Stimulated activated naive CD4-positive, alpha-beta T cell (primary cell): ENCODE measurements around the gene HDAC11.

Source experiments
- DNase-seq, 6 experiments: peaks; one replicate each; lab custom pipeline; 2025; lab: John Stamatoyannopoulos, UW

The HDAC11 gene

DNA sequence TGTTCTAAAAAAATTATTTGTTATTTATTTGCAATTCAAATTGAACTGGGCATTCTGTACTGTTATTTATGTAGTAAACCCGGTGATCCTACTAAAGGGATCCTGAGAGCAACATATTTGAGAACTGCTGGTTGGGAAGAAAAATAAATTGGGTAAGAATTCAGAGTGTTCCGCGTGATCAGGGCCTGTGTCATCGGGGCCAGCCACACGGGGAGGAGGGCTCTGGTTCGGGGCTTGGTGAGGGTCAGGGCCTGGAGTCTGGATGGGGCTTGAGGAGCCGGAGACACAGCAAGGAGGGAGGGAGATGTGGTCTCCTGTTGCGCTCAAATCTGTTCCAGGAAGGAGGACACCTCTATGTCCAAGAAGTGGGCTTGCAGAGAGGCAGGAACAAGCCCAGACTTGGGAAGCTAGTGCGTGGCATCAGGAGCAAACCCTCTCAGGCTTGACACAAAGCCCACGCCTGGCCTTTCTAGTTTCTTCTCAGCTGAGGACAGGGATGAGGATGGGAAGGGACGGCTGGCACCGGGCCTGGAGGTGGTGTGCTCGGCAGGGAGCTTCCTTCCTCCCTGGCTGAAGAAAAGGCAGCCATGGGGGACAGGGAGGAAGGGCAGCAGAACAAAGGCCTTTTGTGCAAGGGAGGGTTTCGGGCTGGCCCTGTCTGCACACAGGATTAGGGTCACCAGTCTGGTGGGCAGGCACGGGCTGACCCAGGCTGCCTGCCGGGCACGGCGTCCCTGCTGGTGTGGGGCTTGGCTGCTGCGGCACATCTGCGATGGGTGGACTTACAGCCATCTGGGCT lies 45.9 kb downstream of the HDAC11 start:
- DNase-seq: no peak

DNA sequence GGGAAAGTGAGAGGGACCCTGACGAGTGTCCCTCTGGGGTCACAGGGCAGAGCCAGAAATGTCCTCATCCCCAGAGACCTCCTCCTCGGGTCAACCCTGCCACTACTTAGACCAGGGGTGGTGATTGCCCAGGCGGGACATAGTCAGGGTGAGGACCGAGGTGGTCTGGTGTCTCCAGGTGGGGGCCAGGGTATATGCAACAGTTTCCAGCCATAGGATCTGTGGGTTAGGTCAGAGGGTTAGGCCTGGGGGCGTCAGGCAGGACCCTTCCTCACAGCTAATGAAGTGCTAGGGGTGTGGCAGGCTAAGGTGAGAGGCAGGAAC lies 46.5 kb downstream of the HDAC11 start:
- no peak for DNase-seq

DNA sequence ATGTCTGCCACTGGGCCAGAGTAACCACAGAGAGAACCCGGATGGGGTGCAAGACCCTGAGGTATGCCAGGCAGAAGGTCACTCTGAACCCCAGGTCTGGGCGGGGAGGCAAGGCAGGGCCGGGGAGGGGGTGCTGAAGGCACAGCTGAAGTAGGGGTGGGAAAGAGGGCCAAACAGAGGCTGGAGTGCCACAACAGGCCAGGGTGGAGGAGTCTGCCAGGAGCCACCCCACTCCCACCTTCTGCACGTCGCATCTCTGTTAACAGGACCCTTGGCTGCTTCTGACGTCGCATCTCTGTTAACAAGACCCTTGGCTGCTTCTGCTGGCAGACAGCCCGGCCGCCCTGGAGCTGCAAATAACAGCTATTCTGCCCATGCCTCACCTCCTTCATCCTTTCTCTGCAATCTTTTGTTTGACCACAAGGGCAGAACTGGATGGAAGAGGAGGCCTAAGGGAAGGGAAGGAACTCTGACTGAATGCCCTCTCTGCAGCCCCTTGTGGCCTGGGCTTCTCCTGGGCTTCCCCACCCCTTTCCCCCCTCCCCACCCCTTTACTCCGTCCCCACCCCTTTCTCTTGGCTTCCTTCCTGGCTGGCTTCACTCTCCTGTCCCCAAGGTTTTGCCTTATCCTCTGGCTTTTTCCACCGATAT lies 48.2 kb downstream of the HDAC11 start:
- no peak for DNase-seq

DNA sequence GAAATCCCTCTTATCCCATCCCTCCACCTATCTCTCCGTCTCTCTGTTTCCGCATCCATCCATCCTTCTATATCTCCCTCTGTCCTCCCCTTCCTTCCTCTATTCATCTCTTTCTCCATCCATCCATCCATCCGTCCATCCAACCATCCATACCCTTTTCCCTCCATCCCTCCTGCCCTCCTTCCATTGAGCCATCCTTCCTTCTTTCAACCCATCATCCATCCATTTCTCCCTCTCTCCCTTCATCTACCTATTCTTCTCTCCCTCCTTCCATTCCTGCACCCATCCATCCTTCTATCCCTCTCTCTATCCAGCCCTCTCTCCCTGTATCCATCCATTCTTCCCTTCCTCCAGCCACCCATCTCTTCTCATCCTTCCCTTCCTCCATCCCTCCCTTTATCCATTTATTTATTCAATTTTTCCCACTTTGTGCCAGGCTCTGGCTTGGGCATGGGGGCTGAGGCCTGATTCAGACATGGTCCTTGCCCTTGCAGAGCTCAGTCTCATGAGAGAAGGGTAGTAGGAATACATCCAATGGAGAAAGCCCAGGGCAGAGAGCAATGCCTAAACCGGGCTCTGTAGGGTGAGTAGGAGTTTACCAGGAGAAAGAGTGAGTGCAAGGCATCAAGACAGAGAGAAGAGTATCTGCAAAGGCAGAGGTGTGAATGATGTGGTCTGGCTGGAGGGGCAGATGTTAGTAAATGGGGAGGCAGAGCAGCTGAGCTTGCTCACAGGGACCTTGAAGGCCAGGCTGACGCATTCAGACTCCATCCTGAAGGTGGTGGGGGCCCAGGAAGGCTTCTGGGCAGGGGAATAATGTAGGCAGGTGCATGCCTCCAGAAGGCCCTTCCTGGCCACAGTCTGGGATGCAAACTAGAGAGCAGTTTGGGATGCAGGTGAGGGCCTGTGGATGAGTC lies 49.3 kb downstream of the HDAC11 start:
- no peak for DNase-seq

DNA sequence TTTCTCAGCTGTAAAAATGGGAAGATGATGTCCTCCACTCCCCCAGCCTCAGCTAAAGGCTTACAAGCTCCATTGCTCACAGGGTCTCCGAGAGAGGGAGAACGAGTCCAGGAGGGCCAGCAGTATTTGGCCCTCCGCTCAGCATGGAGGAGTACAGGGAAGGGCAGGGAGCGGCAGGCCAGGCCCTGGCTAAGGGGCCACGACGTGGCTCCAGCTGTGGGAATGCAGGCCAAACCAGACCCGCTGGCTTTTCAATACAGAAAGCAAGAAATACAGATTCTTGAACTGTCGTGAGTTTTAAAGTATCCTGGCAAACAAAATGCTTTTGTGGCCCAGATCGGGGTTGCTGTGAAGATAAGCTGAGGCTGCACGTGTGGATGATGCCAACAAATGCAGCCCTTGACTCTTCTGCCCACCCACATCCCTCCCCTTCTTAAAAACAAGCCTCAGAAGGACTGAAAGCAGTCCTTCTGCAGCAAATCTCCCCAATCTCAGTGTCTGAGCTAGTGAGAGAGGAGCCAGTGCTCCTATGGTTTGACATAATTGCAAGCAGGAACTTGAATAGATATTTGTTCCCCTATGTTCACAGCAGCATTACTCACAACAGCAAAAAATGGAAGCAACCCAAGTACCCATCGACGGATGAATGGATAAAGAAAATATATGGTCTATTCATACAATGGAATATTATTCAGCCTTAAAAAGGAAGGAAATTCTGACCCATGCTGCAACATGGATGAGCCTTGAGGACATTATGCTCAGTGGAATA lies 50.3 kb downstream of the HDAC11 start:
- DNase-seq: no peak

DNA sequence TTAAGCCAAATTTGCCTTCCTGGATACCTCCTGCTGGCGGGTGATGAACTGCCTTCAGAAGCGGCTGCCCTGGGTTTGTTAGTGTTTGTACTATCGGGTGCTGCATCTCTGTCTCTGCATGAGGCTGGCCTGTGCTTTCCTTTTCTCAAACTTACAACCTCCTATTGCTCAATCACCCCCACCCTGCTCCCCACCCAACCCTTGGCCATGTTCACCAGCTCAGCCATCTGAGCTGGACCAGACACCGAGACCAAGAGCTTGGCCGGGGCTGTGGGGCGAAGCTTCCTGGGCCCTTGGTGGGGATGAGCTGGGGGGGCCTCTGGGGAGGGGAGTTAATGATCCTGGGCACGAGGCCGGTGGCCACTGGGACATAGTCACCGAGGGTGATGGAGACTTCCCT lies 52.0 kb downstream of the HDAC11 start:
- no peak for DNase-seq

DNA sequence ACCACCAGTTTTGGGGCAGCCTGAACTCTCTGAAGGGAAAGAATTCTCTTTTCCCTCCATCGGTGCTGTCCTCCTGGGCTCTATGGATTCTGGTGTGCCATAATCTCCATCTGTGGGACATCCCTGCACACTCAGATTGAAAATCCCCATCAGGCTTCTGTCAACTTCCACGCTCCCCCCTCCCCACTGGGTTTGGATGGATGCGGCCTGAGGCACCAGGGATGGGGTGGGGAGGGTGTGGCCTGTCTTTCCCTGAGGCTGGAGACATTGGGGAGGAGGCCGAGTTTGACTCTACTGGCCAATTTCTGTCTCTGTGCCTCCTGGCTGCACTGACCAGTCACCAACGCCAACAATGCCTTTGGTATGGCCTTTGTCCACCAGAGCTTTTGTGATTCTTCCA lies 52.5 kb downstream of the HDAC11 start:
- DNase-seq: no peak

DNA sequence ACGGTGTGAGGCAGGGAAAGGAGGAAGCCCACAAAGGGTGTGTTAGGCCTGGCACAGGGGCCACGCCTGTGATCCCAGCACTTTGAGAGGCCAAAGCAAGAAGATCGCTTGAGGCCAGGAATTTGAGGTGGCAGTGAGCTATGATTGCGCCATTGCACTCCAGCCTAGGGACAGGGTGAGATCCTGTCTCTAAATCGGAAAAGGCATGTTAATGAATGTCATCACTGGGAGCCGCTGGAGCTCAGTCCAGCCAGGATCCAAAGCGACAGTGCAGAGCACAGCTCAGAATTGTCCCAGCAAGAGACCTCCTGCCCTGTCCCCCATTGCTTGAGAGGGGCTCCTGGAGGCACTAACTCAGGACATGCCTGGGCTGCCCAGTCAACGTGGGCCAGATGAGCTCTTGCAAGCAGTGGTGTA lies 53.8 kb downstream of the HDAC11 start:
- DNase-seq: no peak

DNA sequence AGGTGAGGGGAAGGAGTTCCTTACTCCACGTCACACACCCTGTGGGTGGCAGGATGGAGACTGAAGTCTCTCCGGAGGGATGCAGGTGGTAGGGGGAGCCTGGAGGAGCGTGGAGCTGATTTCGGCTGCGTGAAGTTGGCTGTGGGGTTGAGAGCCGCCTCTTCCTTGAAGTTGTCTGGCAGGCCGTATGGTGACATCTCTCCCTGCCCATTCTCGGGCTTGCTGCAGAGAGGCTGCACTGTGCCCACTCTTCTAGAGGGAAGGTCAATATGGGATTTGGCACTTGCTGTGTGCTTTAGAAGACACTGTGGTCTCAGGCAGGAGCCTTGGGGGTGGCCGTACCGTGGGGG lies 55.4 kb downstream of the HDAC11 start:
- no peak for DNase-seq

DNA sequence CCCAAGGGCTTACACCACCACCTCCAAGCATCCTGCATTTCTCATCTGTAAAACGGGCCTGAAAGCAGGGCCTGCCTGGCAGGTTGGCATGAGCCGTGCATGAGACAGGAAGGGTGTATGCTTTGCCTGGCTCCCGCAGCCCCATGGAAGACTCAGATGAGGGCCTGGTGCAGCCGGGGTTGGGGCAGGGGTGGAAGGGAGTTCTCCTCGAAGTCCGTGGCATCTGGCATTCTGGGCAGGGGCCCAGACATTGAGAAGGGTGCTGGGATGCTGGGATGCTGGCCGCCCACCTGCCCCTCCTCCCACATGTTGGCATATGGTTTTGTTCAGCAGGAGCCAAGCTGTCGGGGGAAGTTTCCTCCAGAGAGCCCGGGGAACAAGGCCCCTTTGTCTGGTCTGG lies 55.8 kb downstream of the HDAC11 start:
- DNase-seq: no peak

DNA sequence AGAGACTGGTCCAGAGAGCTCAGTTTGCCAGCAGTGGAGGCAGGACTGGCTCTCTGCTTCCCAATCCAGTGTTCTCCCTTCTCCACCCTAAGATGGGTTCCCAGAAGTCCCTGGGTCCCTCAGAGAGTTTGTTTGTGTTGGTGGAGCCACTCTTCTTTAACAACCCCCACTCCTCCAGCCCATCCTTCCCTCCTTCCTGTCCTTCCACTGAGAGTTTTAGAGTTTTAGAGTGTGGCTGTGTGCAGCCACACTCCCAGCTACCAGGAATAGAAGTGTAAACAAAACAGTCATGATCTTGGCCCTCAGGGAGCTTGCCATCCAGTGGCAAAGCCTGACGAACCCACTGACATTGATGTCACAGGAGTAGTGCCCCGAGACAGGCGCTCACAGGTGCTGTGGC lies 56.3 kb downstream of the HDAC11 start:
- no peak for DNase-seq

DNA sequence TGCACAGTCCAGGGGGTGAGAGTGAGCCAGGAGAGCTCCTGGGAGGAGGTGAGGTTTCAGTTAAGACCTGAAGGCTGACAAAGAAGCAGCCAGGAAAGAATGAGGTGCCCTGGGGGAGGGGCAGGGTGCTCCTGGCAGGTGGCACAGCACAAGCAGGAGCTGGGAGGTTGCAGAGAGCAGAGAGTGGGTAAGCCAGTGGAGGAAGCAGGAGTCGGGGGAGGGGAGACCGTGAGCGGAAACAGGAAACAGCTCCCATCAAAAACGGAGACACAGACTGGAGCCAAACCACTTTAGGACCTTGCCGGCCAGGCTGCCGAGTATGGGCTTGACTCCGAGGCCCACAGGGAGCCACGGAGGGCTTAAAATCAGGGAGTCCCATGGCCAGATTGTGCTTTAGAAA lies 56.7 kb downstream of the HDAC11 start:
- peak in 1 of 6 experiments; percentile 13 for DNase-seq

DNA sequence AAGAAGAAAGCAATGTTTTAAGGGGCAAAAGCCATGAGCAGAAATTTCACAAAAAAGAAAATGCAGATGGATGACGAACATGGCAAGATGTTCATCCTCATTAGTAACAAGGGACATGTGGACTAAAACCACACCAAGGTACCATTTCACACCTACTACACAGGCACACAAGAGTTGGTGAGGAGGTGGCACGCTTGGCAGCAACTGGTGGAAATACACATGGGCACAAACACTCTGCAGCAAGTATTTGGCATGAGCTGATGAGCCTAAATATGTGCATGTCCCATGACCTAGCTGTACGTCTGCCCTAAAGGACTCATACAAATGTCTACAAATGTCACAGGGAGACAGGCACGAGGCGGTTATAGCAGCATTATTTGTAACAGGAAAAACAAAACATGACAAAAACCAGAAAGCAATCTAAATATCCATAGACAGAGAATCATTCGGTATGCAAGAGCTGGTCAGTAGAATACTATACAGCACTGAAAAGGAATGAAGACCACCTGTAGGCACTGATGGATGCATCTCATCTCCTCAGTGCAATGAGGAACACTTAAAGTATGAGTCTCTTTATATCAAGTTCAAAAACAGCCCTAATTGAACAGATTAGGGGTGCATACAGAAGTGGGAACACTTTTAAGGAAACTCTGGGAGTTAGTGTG lies 57.3 kb downstream of the HDAC11 start:
- no peak for DNase-seq

DNA sequence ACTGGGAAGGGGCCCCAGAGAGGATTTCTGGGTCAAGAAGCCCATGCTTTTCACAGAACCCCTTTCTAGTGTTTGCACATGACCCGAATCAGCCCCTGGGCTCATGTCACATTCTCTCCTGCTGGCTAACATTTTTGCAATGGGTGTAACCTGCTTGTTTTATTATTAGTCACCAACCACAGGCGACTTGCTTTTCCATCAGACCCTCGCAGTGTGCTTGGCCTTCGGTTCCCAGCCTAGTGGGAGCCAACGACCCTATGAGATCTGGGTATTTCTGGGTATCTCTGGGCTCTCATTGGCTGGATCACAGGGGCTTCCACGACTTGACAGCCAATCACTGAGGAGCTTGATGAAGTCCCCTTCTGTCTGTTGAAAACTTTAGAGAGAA lies 57.8 kb downstream of the HDAC11 start:
- DNase-seq: no peak

DNA sequence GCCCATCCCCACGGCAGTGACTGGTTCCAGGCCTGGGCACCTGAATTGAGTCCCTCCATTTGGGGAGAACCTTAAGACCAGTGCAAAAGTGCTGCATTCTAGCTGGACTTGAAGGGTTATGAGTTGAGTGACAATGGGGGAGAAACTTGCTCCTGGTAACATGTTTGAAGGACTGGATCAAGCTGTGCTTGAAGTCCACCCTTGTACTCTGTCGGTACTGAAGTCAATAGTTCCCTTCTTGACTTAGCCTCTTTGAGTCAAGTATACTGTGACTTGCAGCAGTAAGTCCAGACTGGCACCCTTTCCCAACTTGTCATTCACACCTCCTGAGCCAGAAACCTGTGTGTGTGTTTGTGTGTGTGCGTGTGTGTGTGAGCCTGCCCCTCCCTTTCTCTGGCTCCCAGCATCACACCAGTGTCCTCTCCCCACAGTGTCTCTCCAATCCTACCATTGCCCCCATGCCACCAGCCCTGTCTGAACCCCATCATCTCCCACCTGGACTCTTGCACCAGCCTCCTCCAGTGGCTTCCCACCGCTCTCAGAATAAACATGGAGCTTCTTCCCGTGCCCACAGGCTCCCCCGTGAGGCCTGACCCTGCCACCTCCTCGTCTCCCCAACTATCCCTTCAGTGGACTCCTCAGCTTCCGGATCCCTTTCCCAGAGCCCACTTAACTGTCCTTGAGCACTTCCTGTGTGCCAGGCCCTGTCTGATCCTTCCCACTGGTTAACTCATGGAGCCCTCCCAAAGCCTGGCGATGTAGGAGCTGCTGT lies 58.6 kb downstream of the HDAC11 start:
- no peak for DNase-seq

DNA sequence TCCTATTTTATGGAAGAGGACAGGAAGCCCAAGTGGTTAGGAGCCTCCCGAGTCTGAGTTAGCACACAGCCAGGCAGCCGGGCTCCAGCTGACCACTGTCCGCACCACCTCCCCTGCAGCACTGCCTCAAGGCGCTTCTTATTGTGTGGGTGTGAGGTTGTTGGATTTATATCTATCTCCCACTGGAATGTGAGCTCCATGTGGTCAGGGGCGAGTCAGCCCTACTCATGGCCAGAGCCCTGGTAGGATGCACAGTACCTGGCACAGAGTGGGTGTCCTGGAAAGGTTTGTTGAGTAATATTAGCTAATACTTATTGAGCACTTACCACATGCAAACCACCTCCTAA lies 59.2 kb downstream of the HDAC11 start:
- DNase-seq: no peak

DNA sequence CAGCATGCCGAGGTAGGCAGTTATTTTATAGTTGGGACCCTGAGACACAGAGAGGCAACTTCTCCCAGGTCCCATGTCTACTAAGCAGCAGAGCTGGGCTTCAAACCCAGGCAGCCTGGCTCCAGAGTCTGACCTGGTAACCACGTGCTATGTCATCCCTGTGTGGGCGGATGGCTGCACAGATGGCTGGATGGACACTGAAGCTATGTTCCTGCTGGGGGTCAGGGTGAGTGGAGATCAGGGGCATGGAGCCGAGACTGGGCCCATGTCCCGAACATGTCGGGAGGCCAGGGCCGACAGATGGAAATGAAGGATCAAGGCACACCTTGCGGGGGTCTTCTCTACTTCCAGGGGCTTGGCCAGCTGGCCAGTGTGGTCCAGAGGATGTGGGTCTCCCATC lies 59.6 kb downstream of the HDAC11 start:
- DNase-seq: no peak

DNA sequence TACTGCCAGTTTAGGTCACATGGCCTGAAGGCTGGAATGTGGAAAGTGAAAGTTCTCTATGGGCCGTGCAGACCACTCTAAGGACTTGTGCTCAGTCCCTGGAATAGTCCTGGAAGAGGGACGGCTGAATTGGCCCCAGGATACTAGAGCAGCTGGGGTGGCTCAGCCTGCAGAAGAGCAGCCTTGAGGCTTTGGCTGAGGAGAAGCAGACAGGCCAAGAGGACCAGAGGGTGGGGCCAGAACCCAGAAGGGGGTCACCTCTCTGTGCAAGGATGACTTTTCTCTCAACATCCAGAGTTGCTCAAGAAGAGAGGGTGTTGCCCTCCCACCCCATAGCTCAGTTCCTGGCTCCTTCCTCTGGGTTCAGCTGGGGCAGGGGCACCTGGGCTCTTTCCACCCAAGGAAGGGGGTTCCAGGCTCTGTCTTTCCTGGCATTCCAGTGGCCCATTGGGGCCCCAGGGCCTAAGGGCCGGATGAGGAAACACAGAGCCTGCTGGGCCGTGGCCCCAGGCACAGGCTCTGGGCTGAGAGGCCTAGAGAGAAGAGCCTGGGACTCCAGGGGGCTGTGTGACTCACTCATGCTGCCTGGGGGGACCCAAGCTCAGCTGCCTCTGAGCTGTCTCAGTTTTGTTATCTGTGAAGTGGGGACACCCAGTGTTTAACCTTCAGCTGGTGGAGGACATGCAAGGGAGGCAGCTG lies 60.3 kb downstream of the HDAC11 start:
- DNase-seq: no peak

DNA sequence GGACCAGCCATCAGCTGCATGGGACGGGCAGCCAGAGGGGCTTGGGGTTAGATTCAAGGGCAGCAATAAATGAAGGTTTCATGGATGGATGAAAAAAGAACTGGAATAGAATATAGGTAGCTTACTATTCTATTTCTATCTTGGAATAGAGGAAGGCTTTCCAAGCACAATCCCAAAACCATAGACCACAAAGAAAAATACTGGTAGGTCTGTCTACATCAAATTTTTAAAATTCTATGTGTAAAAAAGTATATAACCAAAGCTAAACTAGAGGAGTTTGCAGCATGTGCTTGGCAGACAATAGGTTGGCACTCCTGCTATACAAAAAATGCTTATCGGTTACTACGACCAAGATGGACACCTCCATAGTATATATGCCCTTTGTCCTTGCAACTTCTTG lies 61.6 kb downstream of the HDAC11 start:
- DNase-seq: no peak

DNA sequence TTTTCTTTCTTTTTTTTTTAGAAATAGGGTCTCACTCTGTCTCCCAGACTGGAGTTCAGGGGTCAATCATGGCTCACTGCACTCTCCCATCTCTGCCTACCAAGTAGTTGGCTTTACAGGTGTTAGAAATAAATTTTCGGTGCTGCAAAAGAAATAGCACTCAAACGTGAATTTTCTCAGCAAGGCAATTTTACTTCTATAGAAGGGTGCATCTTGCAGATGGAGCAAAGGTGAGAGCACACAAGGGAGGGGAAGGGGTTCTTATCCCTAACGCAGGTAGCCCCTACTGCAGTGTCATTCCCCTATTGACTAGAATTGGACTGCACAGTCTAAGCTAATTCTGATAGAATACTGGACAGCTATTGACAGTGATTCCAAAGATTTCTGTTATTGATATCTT lies 62.0 kb downstream of the HDAC11 start:
- DNase-seq: no peak
